NCI-H446 (cell line): Measurements from ENCODE around the gene AHRR.

Experiments
- DNase-seq, 2 experiments: peaks; one replicate each; lab custom pipeline; 2025; lab: John Stamatoyannopoulos, UW

AHRR gene

GRCh38 chr5:321726-322251 is 275 bp downstream of the AHRR start:
- DNase-seq, result no peak

- no peak for DNase-seq
Measured at GRCh38 chr5:322281-322941, 897 bp downstream of the AHRR start.

GRCh38 chr5:322942-323879 is 1.7 kb downstream of the AHRR start:
- no peak for DNase-seq

GRCh38 chr5:324736-325612 is 3.5 kb downstream of the AHRR start:
- DNase-seq, result no peak

- DNase-seq, result no peak
Measured at GRCh38 chr5:326109-326508, 4.6 kb downstream of the AHRR start.

- DNase-seq, result no peak
Measured at GRCh38 chr5:329121-329735, 7.7 kb downstream of the AHRR start.

- no peak for DNase-seq
Measured at GRCh38 chr5:329768-330167, 8.3 kb downstream of the AHRR start.

GRCh38 chr5:332843-333242 is 11.3 kb downstream of the AHRR start:
- DNase-seq, result no peak

GRCh38 chr5:333945-334344 is 12.4 kb downstream of the AHRR start:
- DNase-seq, result no peak

GRCh38 chr5:334903-335739 is 13.6 kb downstream of the AHRR start:
- DNase-seq, result peak in 1 of 2 experiments; percentile 40

- no peak for DNase-seq
Measured at GRCh38 chr5:335740-336038, 14.2 kb downstream of the AHRR start.

GRCh38 chr5:337563-338130 is 16.1 kb downstream of the AHRR start:
- DNase-seq, result no peak

- no peak for DNase-seq
Measured at GRCh38 chr5:342501-343460, 21.3 kb downstream of the AHRR start.

- no peak for DNase-seq
Measured at GRCh38 chr5:343461-344401, 22.2 kb downstream of the AHRR start.

GRCh38 chr5:344668-345067 is 23.2 kb downstream of the AHRR start:
- no peak for DNase-seq

- no peak for DNase-seq
Measured at GRCh38 chr5:345404-346195, 24.1 kb downstream of the AHRR start.

GRCh38 chr5:346229-346935 is 24.9 kb downstream of the AHRR start:
- no peak for DNase-seq
